ENCODE measurements around the gene TMEM270. TPM values are rescaled to one million over a fixed set of nuclear protein-coding genes. Genes with fewer than 3 reads are reported as not detected.

The TMEM270 gene
- total RNA-seq, 1 experiment from 2014 or later: not detected

GRCh38 chr7:73899731-73900142, 38.8 kb downstream of the TMEM270 start:
- intact Hi-C loops (cut with micrococcal nuclease; ENCODE audit: unreplicated experiment): no loop called here
- H3K36me3 ChIP-seq (ENCODE audit: control insufficient read depth, insufficient read depth, low read length): no peaks in the 10 kb centered on the region
- POLR2A ChIA-PET: no interaction called here
- Mint-ChIP-seq H3K27me3 (ENCODE audit: insufficient read depth, unreplicated experiment) (peaks cover 7% of the 10 kb centered on the region), H3K9me3 (ENCODE audit: unreplicated experiment) (peaks cover 27% of the 10 kb centered on the region), H3K27ac (ENCODE audit: unreplicated experiment) (no peak overlapping the region), H3K4me1 (ENCODE audit: low read depth, unreplicated experiment) (no peaks in the 10 kb centered on the region), H3K4me3 (ENCODE audit: unreplicated experiment) (no peak overlapping the region), H3K36me3 (ENCODE audit: insufficient read depth, unreplicated experiment) (peaks cover 6% of the 10 kb centered on the region)
- no peaks in the 10 kb centered on the region for H3K27me3 ChIP-seq (replicated peaks; ENCODE audit: control insufficient read depth, insufficient read depth, low read length)
- CTCF ChIA-PET: no interaction called here
- peaks cover 8% of the 10 kb centered on the region for H3K9me3 ChIP-seq
- H3K4me3 ChIP-seq (ENCODE audit: low read depth, low read length): no peak overlapping the region
- DNase-seq: no peak
- BruUV-seq (replicated peaks): no TSS peak
- TF ChIP-seq CTCF (IDR thresholded peaks at IDR 0.05; ENCODE audit: insufficient read depth in 1 of 2, low read depth in 1 of 2, low read length in 1 of 2, severe bottlenecking in 1 of 2, unreplicated experiment in 1 of 2): no peak
- no peaks in the 10 kb centered on the region for H3K4me1 ChIP-seq

- CTCF ChIA-PET: no interaction called here
- TF ChIP-seq CTCF (IDR thresholded peaks at IDR 0.05; ENCODE audit: insufficient read depth in 1 of 2, low read depth in 1 of 2, low read length in 1 of 2, severe bottlenecking in 1 of 2, unreplicated experiment in 1 of 2): no peak
- BruUV-seq (replicated peaks): no TSS peak
Measured at GRCh38 chr7:73900286-73900685, 39.3 kb downstream of the TMEM270 start.

GRCh38 chr7:73901231-73901822, 40.4 kb downstream of the TMEM270 start:
- TF ChIP-seq CTCF (IDR thresholded peaks at IDR 0.05; ENCODE audit: insufficient read depth in 1 of 2, low read depth in 1 of 2, low read length in 1 of 2, severe bottlenecking in 1 of 2, unreplicated experiment in 1 of 2): no peak
- no peak for DNase-seq
- Mint-ChIP-seq H3K27ac (ENCODE audit: unreplicated experiment) (no peak overlapping the region), H3K36me3 (ENCODE audit: insufficient read depth, unreplicated experiment) (peaks cover 6% of the 10 kb centered on the region), H3K9me3 (ENCODE audit: unreplicated experiment) (peaks cover 18% of the 10 kb centered on the region), H3K4me1 (ENCODE audit: low read depth, unreplicated experiment) (no peaks in the 10 kb centered on the region), H3K27me3 (ENCODE audit: insufficient read depth, unreplicated experiment) (peaks cover 7% of the 10 kb centered on the region), H3K4me3 (ENCODE audit: unreplicated experiment) (no peak overlapping the region)
- ChIA-PET CTCF (no interaction called here), POLR2A (no interaction called here)
- Histone ChIP-seq H3K4me3 (ENCODE audit: low read depth, low read length) (no peak overlapping the region), H3K9me3 (no peaks in the 10 kb centered on the region), H3K27me3 (replicated peaks; ENCODE audit: control insufficient read depth, insufficient read depth, low read length) (no peaks in the 10 kb centered on the region), H3K4me1 (no peaks in the 10 kb centered on the region), H3K36me3 (ENCODE audit: control insufficient read depth, insufficient read depth, low read length) (no peaks in the 10 kb centered on the region)
- intact Hi-C loops (cut with micrococcal nuclease; ENCODE audit: unreplicated experiment): no loop called here
- BruUV-seq (replicated peaks): no TSS peak

More at GRCh38 chr7:73900286-73900685, 39.3 kb downstream of the TMEM270 start:
- peaks cover 27% of the 10 kb centered on the region for H3K9me3 Mint-ChIP-seq (ENCODE audit: unreplicated experiment)
- no peaks in the 10 kb centered on the region for H3K36me3 ChIP-seq (ENCODE audit: control insufficient read depth, insufficient read depth, low read length)
- H3K27ac Mint-ChIP-seq (ENCODE audit: unreplicated experiment): no peak overlapping the region
- no peak overlapping the region for H3K4me3 Mint-ChIP-seq (ENCODE audit: unreplicated experiment)
- intact Hi-C loops (cut with micrococcal nuclease; ENCODE audit: unreplicated experiment): no loop called here
- peaks cover 8% of the 10 kb centered on the region for H3K9me3 ChIP-seq
- H3K4me1 ChIP-seq: no peaks in the 10 kb centered on the region
- H3K36me3 Mint-ChIP-seq (ENCODE audit: insufficient read depth, unreplicated experiment): peaks cover 6% of the 10 kb centered on the region
- POLR2A ChIA-PET: no interaction called here
- H3K4me3 ChIP-seq (ENCODE audit: low read depth, low read length): no peak overlapping the region
- peaks cover 7% of the 10 kb centered on the region for H3K27me3 Mint-ChIP-seq (ENCODE audit: insufficient read depth, unreplicated experiment)
- H3K4me1 Mint-ChIP-seq (ENCODE audit: low read depth, unreplicated experiment): no peaks in the 10 kb centered on the region
- H3K27me3 ChIP-seq (replicated peaks; ENCODE audit: control insufficient read depth, insufficient read depth, low read length): no peaks in the 10 kb centered on the region
- no peak for DNase-seq

Measured in Caco-2 (cell line).